HT1080 (cell line): ENCODE results near the gene FAM53B. TPM values are rescaled to one million over a fixed set of nuclear protein-coding genes. Genes with fewer than 3 reads are reported as not detected.

Experiments
- DNase-seq: peaks from one replicate; pipeline ENCODE4 v3.0.0-alpha.2; 2015; ENCODE audit warnings: low read depth
- total RNA-seq: library from RNA; depleted of rRNA; stranded (reverse); fragments of >200 nt; shearing (Covaris generic); gene quantifications from 2 replicates; pipeline ENCODE4 v1.2.3, GENCODE V29; 2014

Gene FAM53B
- total RNA-seq, 1 experiment from 2014 or later = 17.6 TPM

DNA sequence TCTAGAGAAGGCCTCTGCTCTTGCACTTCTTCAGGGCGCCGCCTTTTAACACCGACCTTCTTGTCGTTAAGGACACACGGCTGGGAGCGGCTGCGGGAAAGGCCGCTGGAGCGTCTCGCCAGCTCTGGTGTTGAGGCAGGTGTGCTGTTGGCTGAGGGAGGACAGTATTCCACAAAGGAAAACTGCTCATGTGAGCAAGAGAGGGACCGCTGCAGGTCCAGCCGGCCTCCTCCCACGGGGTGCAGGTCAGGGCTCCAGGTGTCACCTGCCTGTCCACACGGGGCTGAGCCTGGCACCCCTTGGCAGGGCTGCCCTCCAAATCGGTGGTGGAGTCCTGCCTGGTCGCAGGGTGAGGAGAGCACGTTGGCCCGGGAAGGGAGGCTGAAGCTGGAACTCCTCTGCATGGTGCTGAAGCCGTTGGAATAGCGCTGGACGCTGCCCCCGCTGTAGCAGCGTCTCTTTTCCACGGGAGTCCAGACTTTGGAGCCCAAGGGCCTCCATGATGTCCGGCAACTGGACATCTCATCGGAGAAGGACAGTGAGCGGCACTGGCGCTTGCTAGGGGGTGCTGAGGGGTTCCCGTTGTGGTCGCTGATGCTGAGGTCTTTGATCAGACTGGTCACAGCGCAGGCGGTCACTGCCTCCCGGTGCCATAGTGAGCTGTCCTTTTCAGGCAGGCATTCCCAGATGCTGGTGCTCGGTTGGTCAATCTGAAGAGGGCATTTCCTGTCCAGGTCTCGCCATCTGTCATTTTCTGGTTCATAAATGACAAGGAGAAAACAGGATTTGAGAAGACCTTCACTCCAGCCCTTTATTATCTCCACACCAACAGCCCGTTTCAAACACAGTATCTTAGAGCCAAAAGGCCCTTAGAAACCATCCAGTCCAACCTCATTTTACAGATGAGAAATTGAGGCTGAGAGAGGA lies 62.3 kb downstream of the FAM53B start:
- DNase-seq = no peak

GRCh38 chr10:124681091-124681490 lies 63.1 kb downstream of the FAM53B start:
- no peak for DNase-seq

- DNase-seq = peak; percentile 34
These were observed 63.5 kb downstream of the FAM53B start for GRCh38 chr10:124680675-124681074.

- no peak for DNase-seq
These were observed 64.8 kb downstream of the FAM53B start for GRCh38 chr10:124679401-124679800.

GRCh38 chr10:124678557-124679240 lies 65.5 kb downstream of the FAM53B start:
- DNase-seq = no peak

DNA sequence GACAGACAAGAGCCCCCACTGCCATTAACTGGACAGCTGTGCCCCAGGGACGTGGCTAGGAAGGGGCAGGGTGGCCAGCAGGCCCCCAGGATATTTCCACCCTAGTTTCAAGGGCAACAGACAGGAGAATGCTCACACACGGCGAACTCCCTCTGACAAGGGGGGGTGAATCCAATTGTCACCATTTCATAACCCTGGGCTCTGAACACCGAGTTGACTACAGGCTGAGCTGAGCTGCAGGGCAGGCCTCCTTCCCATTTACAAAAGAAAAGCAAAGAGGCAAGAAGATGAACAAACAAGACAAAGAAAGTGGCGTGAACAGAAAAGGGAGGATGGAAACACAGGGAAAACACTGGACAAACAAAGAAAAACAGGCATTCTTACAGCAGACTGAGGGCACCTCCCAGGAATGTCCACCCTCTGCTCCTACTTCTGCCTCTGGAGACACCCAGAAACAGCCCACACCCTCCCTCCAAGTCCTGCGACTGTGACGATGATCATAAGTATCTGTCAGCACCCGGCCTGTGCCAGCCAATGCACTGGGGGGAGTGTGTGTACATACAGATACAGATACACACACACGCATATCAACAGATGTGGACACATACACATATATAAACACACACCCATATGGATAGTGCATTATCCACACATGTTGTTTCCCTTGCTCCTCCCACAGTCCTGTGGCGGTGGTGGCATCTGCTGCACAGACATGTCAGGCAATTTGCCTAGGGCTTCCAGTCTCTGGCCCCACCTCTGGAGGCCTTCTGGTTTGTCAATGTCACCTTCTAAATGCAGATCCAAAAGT lies 66.2 kb downstream of the FAM53B start:
- DNase-seq = no peak

GRCh38 chr10:124677293-124677699 lies 66.9 kb downstream of the FAM53B start:
- no peak for DNase-seq

GRCh38 chr10:124676416-124677062 lies 67.6 kb downstream of the FAM53B start:
- DNase-seq = no peak

DNA sequence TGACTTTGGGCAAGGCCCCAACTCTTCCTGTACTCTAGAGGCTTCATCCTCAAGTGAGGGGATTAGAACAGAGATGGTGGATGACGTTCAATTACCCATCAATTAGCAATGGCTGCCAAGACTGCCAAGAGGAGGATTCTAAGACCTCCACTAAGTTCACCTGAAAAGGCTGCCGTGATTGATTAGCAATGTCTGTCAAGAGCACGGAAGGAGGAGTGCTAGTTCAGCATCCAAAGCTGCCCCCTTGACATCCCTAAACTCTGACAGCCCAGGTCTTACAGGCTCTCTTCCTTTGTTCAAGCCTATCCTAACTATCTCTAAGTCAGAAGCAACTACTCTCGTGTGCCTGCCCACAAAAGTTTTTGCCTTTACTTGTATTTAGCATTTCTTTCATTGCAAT lies 68.4 kb downstream of the FAM53B start:
- no peak for DNase-seq

DNA sequence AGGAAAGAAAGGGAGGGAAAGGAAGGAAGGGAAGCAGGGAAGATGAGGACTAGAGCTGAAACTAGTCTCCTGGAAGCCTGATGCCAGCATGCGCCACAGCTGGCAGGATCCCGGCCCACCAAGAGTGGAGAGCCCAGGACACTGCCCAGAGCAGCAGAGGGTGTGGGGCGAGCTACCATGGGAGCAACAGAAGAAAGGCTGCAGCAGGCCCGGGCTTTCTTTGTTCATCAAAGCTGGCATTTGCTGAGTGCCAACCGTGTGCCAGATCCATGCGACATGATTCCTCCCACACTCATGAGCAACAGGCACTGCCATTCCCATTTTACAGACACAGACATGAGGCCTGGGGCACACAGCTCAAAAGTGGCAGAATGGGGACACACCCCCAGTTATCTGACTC lies 68.9 kb downstream of the FAM53B start:
- no peak for DNase-seq

- DNase-seq = no peak
These were observed 69.4 kb downstream of the FAM53B start for GRCh38 chr10:124674768-124675222.

GRCh38 chr10:124672181-124672638 lies 72.0 kb downstream of the FAM53B start:
- no peak for DNase-seq

- DNase-seq = peak; percentile 47
These were observed 72.6 kb downstream of the FAM53B start for GRCh38 chr10:124671486-124672075.

DNA sequence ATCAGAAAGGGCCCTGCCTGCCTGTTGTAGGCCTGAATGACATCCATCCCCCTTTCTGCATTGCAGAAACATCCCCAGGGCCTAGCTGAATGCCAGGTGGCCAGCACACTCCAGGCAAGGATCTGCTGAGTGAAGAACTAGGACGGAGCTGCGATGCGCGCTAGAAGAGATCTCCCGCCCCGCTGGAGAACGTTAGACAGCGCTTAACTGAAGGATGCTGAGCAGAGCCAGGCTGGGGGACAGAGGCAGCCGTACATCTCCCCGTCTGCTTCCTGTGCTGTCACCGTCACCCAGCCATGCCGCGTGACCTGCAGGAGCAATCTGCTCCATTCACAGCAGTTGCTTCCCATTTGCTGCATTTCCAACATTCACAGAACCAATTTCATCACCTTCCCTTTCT lies 73.3 kb downstream of the FAM53B start:
- no peak for DNase-seq

DNA sequence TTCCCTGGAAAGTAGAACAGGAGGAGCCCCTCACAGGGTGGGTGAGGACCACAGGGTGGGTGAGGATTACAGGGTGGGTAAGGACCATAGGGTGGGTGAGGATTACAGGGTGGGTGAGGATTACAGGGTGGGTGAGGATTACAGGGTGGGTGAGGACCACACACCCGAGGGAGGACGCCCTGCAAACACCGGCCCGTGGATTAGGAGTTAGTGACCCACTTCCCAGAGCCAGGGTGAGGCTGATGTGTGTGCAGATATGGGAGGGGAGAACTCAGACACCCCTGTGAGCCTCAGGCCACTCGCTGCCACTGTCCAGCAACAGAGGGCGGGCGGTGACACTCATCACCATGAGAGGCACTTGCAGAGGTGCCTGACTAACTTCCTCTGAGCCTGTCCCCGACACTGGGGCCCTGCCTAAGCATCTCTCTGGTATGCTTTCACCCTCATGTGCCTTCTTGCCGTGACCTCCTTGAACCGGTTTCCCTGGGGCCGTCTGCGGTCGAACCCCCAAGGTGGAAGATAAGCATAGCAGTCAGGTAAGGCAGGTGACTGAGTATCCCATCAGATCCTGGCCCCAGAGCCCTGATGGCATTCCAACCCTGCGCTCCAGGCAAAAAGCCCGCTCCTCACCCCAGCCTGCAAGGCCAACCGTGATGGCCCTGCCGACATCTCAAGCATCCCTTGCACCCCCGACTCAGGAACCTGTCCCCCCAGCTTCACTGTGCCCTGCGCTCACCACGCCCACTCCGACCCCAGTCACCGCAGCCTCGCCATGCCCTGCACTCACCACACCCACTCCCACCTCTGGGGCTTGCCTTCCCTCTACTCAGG lies 74.1 kb downstream of the FAM53B start:
- no peak for DNase-seq

- DNase-seq = no peak
These were observed 74.9 kb downstream of the FAM53B start for GRCh38 chr10:124669141-124669823.

DNA sequence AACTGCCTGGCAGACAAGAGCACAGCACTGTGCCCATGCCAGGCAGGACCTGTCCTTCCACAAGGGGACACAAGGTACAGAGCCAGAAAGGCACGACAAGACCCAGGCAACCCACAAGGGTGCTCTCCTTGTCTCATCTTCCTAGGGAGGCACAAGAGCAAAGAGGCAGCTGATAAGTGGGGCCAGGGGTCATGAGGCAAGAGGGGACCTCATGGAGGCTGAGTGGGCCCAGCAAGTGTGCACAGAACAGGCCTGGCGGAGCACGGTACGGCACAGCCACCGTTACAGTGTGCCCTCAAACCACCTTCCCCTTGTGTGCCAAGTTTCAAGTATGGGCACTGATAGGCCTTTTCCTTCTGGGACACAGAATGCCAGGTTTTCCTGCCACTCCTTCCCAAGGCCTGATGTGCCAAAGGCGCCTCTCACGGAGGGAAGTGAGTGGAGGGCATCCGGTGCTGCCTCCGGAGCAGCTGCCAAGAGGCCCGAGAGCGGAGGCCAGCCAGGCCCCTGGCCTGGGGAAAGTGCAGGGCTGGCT lies 75.6 kb downstream of the FAM53B start:
- DNase-seq = no peak

DNA sequence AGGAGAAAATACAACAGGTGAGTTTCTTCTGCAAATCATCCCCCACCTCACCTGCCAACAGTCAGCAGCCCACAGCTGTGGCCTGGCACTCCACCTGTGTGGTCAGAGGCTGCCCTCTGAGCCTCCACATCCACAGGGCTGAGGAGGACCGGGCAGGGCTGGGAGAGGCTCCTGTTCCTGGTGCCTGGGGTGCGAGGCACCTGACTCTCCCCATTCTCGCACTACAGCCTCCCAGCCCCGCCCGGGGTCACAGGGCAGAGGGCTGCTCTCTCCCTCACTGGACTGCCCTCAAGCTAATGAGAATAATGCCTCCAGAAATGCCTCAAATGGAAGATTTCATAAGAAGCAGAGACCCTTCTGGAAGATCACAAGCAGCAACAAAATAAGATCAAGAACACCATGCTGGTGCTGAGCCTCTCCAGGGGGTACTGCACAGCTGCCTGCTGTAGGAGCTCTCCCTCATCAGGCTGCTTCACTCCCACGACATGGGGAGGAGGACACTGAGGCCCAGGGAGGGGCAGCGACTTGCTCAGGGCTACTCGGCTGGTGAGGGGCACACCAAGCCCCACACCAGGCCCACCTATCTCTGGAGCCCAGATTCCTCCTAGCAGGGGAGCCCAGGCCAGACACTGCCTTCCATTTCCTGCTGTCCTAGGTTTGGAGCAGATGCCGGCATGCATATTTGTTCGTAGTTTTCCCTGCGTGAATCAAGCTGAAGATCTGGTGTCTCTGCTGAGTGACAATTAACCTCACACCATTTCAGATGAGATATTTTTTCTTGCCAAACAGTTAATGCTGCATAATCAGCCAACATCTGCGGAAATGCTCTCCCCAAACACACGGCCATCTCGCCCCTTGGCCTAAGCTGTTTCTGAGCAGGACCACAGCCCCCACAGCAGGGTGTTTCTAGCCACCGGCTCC lies 76.5 kb downstream of the FAM53B start:
- no peak for DNase-seq
